GM19099 (cell line): Measurements from ENCODE around the gene NELL1.

ENCODE experiments used
- POLR2A ChIP-seq: IDR thresholded peaks from 3 replicates; pipeline ENCODE4 v1.6.1; 2011; ENCODE audit warnings: low read depth; ENCODE audit not compliant: insufficient read length; ENCODE audit errors: extremely low read depth

Gene NELL1

GRCh38 chr11:21426931-21427330, 757.5 kb downstream of the NELL1 start:
- TF ChIP-seq POLR2A = no peak

GRCh38 chr11:21427726-21428125, 758.3 kb downstream of the NELL1 start:
- TF ChIP-seq POLR2A = no peak

GRCh38 chr11:21428796-21429195, 759.4 kb downstream of the NELL1 start:
- TF ChIP-seq POLR2A = no peak

- TF ChIP-seq POLR2A = no peak
These were observed 760.0 kb downstream of the NELL1 start for GRCh38 chr11:21429401-21429800.

- TF ChIP-seq POLR2A = no peak
These were observed 761.2 kb downstream of the NELL1 start for GRCh38 chr11:21430537-21430936.

- no peak for TF ChIP-seq POLR2A
These were observed 777.7 kb downstream of the NELL1 start for GRCh38 chr11:21446939-21447590.

- TF ChIP-seq POLR2A = no peak
These were observed 778.5 kb downstream of the NELL1 start for GRCh38 chr11:21447871-21448270.

- no peak for TF ChIP-seq POLR2A
These were observed 786.8 kb downstream of the NELL1 start for GRCh38 chr11:21456186-21456585.

GRCh38 chr11:21460082-21460481, 790.7 kb downstream of the NELL1 start:
- no peak for TF ChIP-seq POLR2A

- no peak for TF ChIP-seq POLR2A
These were observed 792.3 kb downstream of the NELL1 start for GRCh38 chr11:21461701-21462100.

- no peak for TF ChIP-seq POLR2A
These were observed 795.3 kb downstream of the NELL1 start for GRCh38 chr11:21464601-21465193.

- no peak for TF ChIP-seq POLR2A
These were observed 795.8 kb downstream of the NELL1 start for GRCh38 chr11:21465203-21465602.

GRCh38 chr11:21465920-21466319, 796.5 kb downstream of the NELL1 start:
- TF ChIP-seq POLR2A = no peak

- no peak for TF ChIP-seq POLR2A
These were observed 801.1 kb downstream of the NELL1 start for GRCh38 chr11:21470521-21470920.

- no peak for TF ChIP-seq POLR2A
These were observed 802.9 kb downstream of the NELL1 start for GRCh38 chr11:21472261-21472660.

- no peak for TF ChIP-seq POLR2A
These were observed 805.1 kb downstream of the NELL1 start for GRCh38 chr11:21474529-21474928.

GRCh38 chr11:21475276-21475675, 805.9 kb downstream of the NELL1 start:
- no peak for TF ChIP-seq POLR2A
